Keratinocyte (primary cell): Measurements from ENCODE around the gene BRAT1. TPM values are rescaled to one million over a fixed set of nuclear protein-coding genes. Genes with fewer than 3 reads are reported as not detected.

Source experiments
- DNase-seq: peaks from one replicate; pipeline ENCODE4 v3.0.0-alpha.2; 2011; ENCODE audit warnings: low read depth, missing footprints, low spot score
- FAIRE-seq: peaks from 2 replicates; lab custom pipeline; 2011; peaks lifted over from hg19 to GRCh38; lab: Jason Lieb, UNC
- H2AFZ ChIP-seq: 2 replicates; pipeline ENCODE4 v1.6.0; 2012; ENCODE audit warnings: low read length, control low read depth, inconsistent platforms; ENCODE audit not compliant: control insufficient read depth
- H3K27ac ChIP-seq: 2 replicates; pipeline ENCODE4 v1.5.1; 2011; ENCODE audit warnings: low read length; ENCODE audit not compliant: control insufficient read depth, insufficient read depth
- H3K27me3 ChIP-seq: 3 replicates; pipeline ENCODE4 v1.6.0; 2011; ENCODE audit warnings: low read length; ENCODE audit not compliant: control insufficient read depth, insufficient read depth; ENCODE audit errors: extremely low read depth
- H3K36me3 ChIP-seq, 2 experiments: 2 replicates in 1 of 2; 3 replicates in 1 of 2; pipeline ENCODE4 v1.5.1; 2011; ENCODE audit warnings: low read length in 2 of 2, mild to moderate bottlenecking in 1 of 2; ENCODE audit not compliant: control insufficient read depth in 2 of 2, insufficient read depth in 2 of 2; ENCODE audit errors: extremely low read depth in 1 of 2
- H3K4me1 ChIP-seq: 3 replicates; pipeline ENCODE4 v1.5.1; 2011; ENCODE audit warnings: low read length; ENCODE audit not compliant: control insufficient read depth, insufficient read depth; ENCODE audit errors: extremely low read depth
- H3K4me2 ChIP-seq: 3 replicates; pipeline ENCODE4 v1.6.0; 2011; ENCODE audit warnings: low read depth, low read length; ENCODE audit not compliant: control insufficient read depth, insufficient read depth; ENCODE audit errors: extremely low read depth
- H3K4me3 ChIP-seq, 3 experiments: fragments of 200-600 bp in 1 of 3; sonication (generic) in 1 of 3; 2 replicates in 2 of 3; 3 replicates in 1 of 3; pipeline ENCODE4 v1.5.1; 2011 to 2016; ENCODE audit warnings: low read length in 3 of 3, mild to moderate bottlenecking in 3 of 3, control low read depth in 2 of 3, inconsistent platforms in 1 of 3, low read depth in 1 of 3, mixed read lengths in 1 of 3, mixed run types in 1 of 3, moderate library complexity in 1 of 3; ENCODE audit not compliant: control insufficient read depth in 2 of 3, insufficient read depth in 2 of 3; ENCODE audit errors: extremely low read depth in 1 of 3
- H3K79me2 ChIP-seq: 2 replicates; pipeline ENCODE4 v1.6.0; 2012; ENCODE audit warnings: low read length; ENCODE audit not compliant: control insufficient read depth, insufficient read depth
- H3K9ac ChIP-seq: 3 replicates; pipeline ENCODE4 v1.6.0; 2011; ENCODE audit warnings: low read length; ENCODE audit not compliant: control insufficient read depth, insufficient read depth; ENCODE audit errors: extremely low read depth
- H3K9me1 ChIP-seq: 3 replicates; pipeline ENCODE4 v1.6.0; 2011; ENCODE audit warnings: low read length; ENCODE audit not compliant: control insufficient read depth, insufficient read depth; ENCODE audit errors: extremely low read depth
- H3K9me3 ChIP-seq: 2 replicates; pipeline ENCODE4 v1.5.1; 2012; ENCODE audit warnings: low read depth, low read length; ENCODE audit not compliant: control insufficient read depth
- H4K20me1 ChIP-seq: 3 replicates; pipeline ENCODE4 v1.6.0; 2011; ENCODE audit warnings: low read length; ENCODE audit not compliant: control insufficient read depth, insufficient read depth; ENCODE audit errors: extremely low read depth
- EZH2 ChIP-seq: IDR thresholded peaks from one replicate; pipeline ENCODE4 v1.6.1; 2012; ENCODE audit warnings: inconsistent platforms, mild to moderate bottlenecking, low read length, moderate library complexity
- dilution Hi-C: fragments of 300-500 bp; cut with MboI; formaldehyde crosslinking; loops from one replicate; pipeline ENCODE4 v1.7.0; 2020; ENCODE audit warnings: low sequenced_read_pairs; ENCODE audit not compliant: extremely low pct_ligation_motif_present
- polyA plus RNA-seq, 5 experiments: library from polyadenylated mRNA; depleted of rRNA in 3 of 5; stranded (reverse) in 3 of 5; stranded (forward) in 1 of 5; unstranded in 1 of 5; fragments of >200 nt; gene quantifications; 1 replicate in 1 of 5; 2 replicates in 3 of 5; 3 replicates in 1 of 5; pipeline versions ENCODE4 v1.2.1 to v1.2.3, GENCODE V29; 2011 to 2012; ENCODE audit warnings: missing spikeins in 2 of 5, low read depth in 1 of 5, low replicate concordance in 1 of 5
- TF ChIP-seq, protein P1 (sequence below), 3 experiments: IDR thresholded peaks in 1 of 3; conservative IDR thresholded peaks in 1 of 3; optimal IDR thresholded peaks in 1 of 3; 2 replicates in 2 of 3; 3 replicates in 1 of 3; pipeline versions ENCODE3 to v1.5.1; 2011; ENCODE audit warnings: low read length in 3 of 3, mild to moderate bottlenecking in 3 of 3, moderate library complexity in 2 of 3, control low read depth in 1 of 3, inconsistent platforms in 1 of 3; ENCODE audit not compliant: insufficient read depth in 2 of 3; ENCODE audit errors: extremely low read depth in 1 of 3

BRAT1 gene
- polyA plus RNA-seq, 1 donor (not counting 4 experiments of a cell fraction or from before 2014, with no cell fraction given), result 6.4 TPM

GRCh38 chr7:2554661-2555111 lies 638 bp downstream of the BRAT1 start:
- peak overlapping the region; percentile 94 for H3K4me2 ChIP-seq
- dilution Hi-C loops, result no loop called here
- peaks cover 18% of the 10 kb centered on the region for H3K79me2 ChIP-seq
- H3K9me1 ChIP-seq, result no peaks in the 10 kb centered on the region
- H3K9ac ChIP-seq, result peak overlapping the region; percentile 92
- no peaks in the 10 kb centered on the region for H4K20me1 ChIP-seq
- no peaks in the 10 kb centered on the region for H3K27me3 ChIP-seq
- no peak for TF ChIP-seq EZH2
- TF ChIP-seq, protein P1, sequence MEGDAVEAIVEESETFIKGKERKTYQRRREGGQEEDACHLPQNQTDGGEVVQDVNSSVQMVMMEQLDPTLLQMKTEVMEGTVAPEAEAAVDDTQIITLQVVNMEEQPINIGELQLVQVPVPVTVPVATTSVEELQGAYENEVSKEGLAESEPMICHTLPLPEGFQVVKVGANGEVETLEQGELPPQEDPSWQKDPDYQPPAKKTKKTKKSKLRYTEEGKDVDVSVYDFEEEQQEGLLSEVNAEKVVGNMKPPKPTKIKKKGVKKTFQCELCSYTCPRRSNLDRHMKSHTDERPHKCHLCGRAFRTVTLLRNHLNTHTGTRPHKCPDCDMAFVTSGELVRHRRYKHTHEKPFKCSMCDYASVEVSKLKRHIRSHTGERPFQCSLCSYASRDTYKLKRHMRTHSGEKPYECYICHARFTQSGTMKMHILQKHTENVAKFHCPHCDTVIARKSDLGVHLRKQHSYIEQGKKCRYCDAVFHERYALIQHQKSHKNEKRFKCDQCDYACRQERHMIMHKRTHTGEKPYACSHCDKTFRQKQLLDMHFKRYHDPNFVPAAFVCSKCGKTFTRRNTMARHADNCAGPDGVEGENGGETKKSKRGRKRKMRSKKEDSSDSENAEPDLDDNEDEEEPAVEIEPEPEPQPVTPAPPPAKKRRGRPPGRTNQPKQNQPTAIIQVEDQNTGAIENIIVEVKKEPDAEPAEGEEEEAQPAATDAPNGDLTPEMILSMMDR (optimal IDR thresholded peaks at IDR 0.05 in 1 of 3, IDR thresholded peaks at IDR 0.05 in 1 of 3, conservative IDR thresholded peaks at IDR 0.05 in 1 of 3; ENCODE audit: extremely low read depth in 1 of 3, insufficient read depth in 2 of 3, low read length in 3 of 3), result peak in 1 of 3 experiments; percentile 6
- DNase-seq (no peak), FAIRE-seq (no peak)
- peak overlapping the region; percentile 59 to 69 (median 65) for H3K4me3 ChIP-seq
- H3K4me1 ChIP-seq, result peaks cover 18% of the 10 kb centered on the region
- peaks cover 2 to 3% of the 10 kb centered on the region in 2 experiments for H3K36me3 ChIP-seq
- H2AFZ ChIP-seq, result no peak overlapping the region
- H3K9me3 ChIP-seq, result no peaks in the 10 kb centered on the region
- peak overlapping the region; percentile 49 for H3K27ac ChIP-seq

DNA sequence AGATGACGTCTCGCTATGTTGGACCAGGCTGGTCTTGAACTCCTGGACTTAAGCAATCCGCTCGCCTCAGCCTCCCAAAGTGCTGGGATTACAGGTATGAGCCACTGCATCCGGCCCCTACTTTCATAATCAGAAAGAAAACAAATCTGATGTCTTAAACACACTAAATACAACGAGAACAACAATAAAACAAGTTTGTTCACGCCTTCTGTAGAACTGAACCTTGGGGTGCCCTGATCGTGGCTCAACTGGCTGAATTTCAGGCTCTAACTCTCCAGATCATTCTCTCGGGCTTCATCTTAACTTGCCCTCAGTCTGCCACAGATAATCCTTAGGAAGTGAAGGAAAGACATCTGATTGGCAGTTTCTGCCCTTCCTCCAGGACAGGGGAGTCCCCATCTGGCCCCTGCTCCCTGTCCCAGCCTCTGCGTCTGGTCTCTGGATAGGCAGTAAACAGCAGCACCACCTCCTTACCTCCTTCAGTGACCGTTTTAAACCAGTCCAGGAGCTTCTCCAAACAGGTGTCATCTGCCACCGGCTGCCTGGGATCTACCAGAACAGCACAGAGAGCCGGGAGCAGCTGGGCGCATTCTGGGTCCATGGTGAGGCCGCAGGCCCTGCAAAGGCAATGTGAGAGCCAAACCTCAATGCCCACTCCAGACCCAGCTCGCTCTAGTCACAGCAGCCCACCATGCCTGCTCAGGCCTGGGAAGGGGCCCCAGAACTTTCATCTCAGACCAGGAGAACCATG lies 1.3 kb downstream of the BRAT1 start:
- H3K9ac ChIP-seq, result peak overlapping the region; percentile 92
- H3K4me3 ChIP-seq, result peak overlapping the region; percentile 59 to 69 (median 65)
- H3K9me3 ChIP-seq, result no peaks in the 10 kb centered on the region
- TF ChIP-seq EZH2, result no peak
- TF ChIP-seq, protein P1 (optimal IDR thresholded peaks at IDR 0.05 in 1 of 3, IDR thresholded peaks at IDR 0.05 in 1 of 3, conservative IDR thresholded peaks at IDR 0.05 in 1 of 3; ENCODE audit: extremely low read depth in 1 of 3, insufficient read depth in 2 of 3, low read length in 3 of 3), result no peak
- peaks cover 3% of the 10 kb centered on the region in 2 experiments for H3K36me3 ChIP-seq
- dilution Hi-C loops, result no loop called here
- peak overlapping the region; percentile 13 for H2AFZ ChIP-seq
- H3K79me2 ChIP-seq, result peaks cover 15% of the 10 kb centered on the region
- FAIRE-seq (peak; percentile 39), DNase-seq (no peak)
- H3K27ac ChIP-seq, result peak overlapping the region; percentile 49
- no peaks in the 10 kb centered on the region for H3K9me1 ChIP-seq
- H4K20me1 ChIP-seq, result no peaks in the 10 kb centered on the region
- no peaks in the 10 kb centered on the region for H3K27me3 ChIP-seq
- peaks cover 18% of the 10 kb centered on the region for H3K4me1 ChIP-seq
- H3K4me2 ChIP-seq, result peak overlapping the region; percentile 94
